Nephron (organoid): ENCODE results near the gene NPLOC4.

ENCODE experiments used
- H3K27ac Mint-ChIP-seq, 3 experiments: 2 replicates each; pipeline ENCODE4 v1.8.0; 2020; ENCODE audit warnings: mixed read lengths in 3 of 3, mild to moderate bottlenecking in 2 of 3, moderate library complexity in 1 of 3
- H3K27me3 Mint-ChIP-seq: 2 replicates; pipeline ENCODE4 v1.8.0; 2021; ENCODE audit warnings: low read depth, mild to moderate bottlenecking, moderate library complexity, mixed read lengths
- H3K36me3 Mint-ChIP-seq: 2 replicates; pipeline ENCODE4 v1.8.0; 2020; ENCODE audit warnings: low read depth, mixed read lengths
- H3K4me1 Mint-ChIP-seq: 2 replicates; pipeline ENCODE4 v1.8.0; 2020; ENCODE audit warnings: mixed read lengths
- H3K4me3 Mint-ChIP-seq, 3 experiments: 2 replicates each; pipeline ENCODE4 v1.8.0; 2020; ENCODE audit warnings: mild to moderate bottlenecking in 3 of 3, mixed read lengths in 3 of 3, moderate library complexity in 2 of 3
- H3K9me3 Mint-ChIP-seq: 2 replicates; pipeline ENCODE4 v1.8.0; 2020; ENCODE audit warnings: mixed read lengths
- CTCF ChIP-seq, 3 experiments: fragments of 200-600 bp; sonication (generic); IDR thresholded peaks; one replicate each; pipeline ENCODE4 v1.5.0; 2021; ENCODE audit warnings: antibody characterized with exemption in 3 of 3; ENCODE audit not compliant: unreplicated experiment in 3 of 3

The NPLOC4 gene

GRCh38 chr17:81553616-81554181 is 83.2 kb downstream of the NPLOC4 start:
- peaks cover 24% of the 10 kb centered on the region for H3K36me3 Mint-ChIP-seq
- peaks cover 6% of the 10 kb centered on the region for H3K27me3 Mint-ChIP-seq
- peak overlapping the region; percentile 81 to 90 (median 87) for H3K27ac Mint-ChIP-seq

GRCh38 chr17:81553018-81553615 is 83.8 kb downstream of the NPLOC4 start:
- Mint-ChIP-seq H3K4me1 (peaks cover 22% of the 10 kb centered on the region), H3K9me3 (no peaks in the 10 kb centered on the region), H3K36me3 (peaks cover 21% of the 10 kb centered on the region), H3K27me3 (peaks cover 6% of the 10 kb centered on the region), H3K27ac (peak overlapping the region; percentile 81 to 90 (median 87)), H3K4me3 (peak overlapping the region; percentile 87 to 89 (median 89))
- TF ChIP-seq CTCF (IDR thresholded peaks at IDR 0.05; ENCODE audit: unreplicated experiment in 3 of 3) = no peak

More at GRCh38 chr17:81553616-81554181, 83.2 kb downstream of the NPLOC4 start:
- peak overlapping the region; percentile 87 to 89 (median 89) for H3K4me3 Mint-ChIP-seq
- peaks cover 22% of the 10 kb centered on the region for H3K4me1 Mint-ChIP-seq
- no peaks in the 10 kb centered on the region for H3K9me3 Mint-ChIP-seq
- no peak for TF ChIP-seq CTCF (IDR thresholded peaks at IDR 0.05; ENCODE audit: unreplicated experiment in 3 of 3)

- no peak for TF ChIP-seq CTCF (IDR thresholded peaks at IDR 0.05; ENCODE audit: unreplicated experiment in 3 of 3)
- Mint-ChIP-seq H3K27me3 (peaks cover 6% of the 10 kb centered on the region), H3K27ac (peak within 1 kb of the TSS; percentile 81 to 90 (median 87)), H3K9me3 (no peaks in the 10 kb centered on the region), H3K4me1 (peaks cover 22% of the 10 kb centered on the region), H3K4me3 (peak within 1 kb of the TSS; percentile 89 to 91 (median 91)), H3K36me3 (peaks cover 20% of the 10 kb centered on the region)
Observed at GRCh38 chr17:81552244-81553017, 84.5 kb downstream of the NPLOC4 start, which contains the start of gene FAAP100. Gene FAAP100 (minus strand): TSS chr17:81552353. CDS start chr17:81552330, 23 bp downstream.

- H3K4me3 Mint-ChIP-seq = peak overlapping the region; percentile 89 to 91 (median 91)
- H3K9me3 Mint-ChIP-seq = no peaks in the 10 kb centered on the region
- H3K36me3 Mint-ChIP-seq = peaks cover 15% of the 10 kb centered on the region
- H3K27ac Mint-ChIP-seq = peak overlapping the region; percentile 33 to 53 (median 37)
- peaks cover 22% of the 10 kb centered on the region for H3K4me1 Mint-ChIP-seq
- TF ChIP-seq CTCF (IDR thresholded peaks at IDR 0.05; ENCODE audit: unreplicated experiment in 3 of 3) = no peak
- H3K27me3 Mint-ChIP-seq = peaks cover 6% of the 10 kb centered on the region
Observed at GRCh38 chr17:81551458-81552243, 85.3 kb downstream of the NPLOC4 start.

GRCh38 chr17:81550830-81551457 is 86.0 kb downstream of the NPLOC4 start:
- Mint-ChIP-seq H3K36me3 (peaks cover 15% of the 10 kb centered on the region), H3K9me3 (no peaks in the 10 kb centered on the region), H3K27me3 (peaks cover 6% of the 10 kb centered on the region), H3K4me1 (peaks cover 22% of the 10 kb centered on the region), H3K4me3 (peak overlapping the region; percentile 89 to 91 (median 91)), H3K27ac (peak overlapping the region; percentile 33 to 53 (median 37))
- no peak for TF ChIP-seq CTCF (IDR thresholded peaks at IDR 0.05; ENCODE audit: unreplicated experiment in 3 of 3)
